UCSD-AML1 (cell line): ENCODE results near the gene TMPRSS9.
"Not testable (repeated sequence)": the region's sequence is repeated elsewhere in the genome, so short reads cannot be mapped to it uniquely, and the experiment has no call there.

ENCODE experiments used
- DNase-seq: peaks from one replicate; lab custom pipeline; 2025; ENCODE audit not compliant: unreplicated experiment; lab: John Stamatoyannopoulos, UW

TMPRSS9 gene

DNA sequence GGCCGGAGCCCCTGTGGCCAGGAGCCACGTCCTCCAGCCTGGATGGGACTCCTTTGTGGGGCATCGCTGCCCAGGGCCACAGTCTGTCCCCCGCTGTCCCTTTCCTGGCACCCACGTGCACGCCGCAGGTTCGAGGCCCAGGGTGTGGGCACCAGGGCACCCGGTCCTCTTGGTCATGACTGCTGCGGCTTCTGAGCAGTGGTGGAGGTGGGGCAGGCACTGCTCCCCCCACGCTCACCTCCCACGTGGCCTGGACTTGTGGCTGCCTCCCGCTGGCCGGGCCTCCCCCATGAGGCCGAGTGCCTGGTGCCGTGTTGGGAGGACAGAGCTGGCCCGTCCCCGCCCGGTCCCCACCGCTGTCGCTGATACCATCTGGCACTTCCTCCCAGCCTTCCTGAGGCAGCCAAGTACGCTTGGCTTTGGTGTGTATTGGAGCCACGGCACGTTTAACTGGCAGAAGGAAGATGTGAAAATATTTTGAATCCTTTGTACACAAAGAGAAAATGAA is 18.8 kb upstream of the TMPRSS9 start:
- DNase-seq = peak; percentile 72

DNA sequence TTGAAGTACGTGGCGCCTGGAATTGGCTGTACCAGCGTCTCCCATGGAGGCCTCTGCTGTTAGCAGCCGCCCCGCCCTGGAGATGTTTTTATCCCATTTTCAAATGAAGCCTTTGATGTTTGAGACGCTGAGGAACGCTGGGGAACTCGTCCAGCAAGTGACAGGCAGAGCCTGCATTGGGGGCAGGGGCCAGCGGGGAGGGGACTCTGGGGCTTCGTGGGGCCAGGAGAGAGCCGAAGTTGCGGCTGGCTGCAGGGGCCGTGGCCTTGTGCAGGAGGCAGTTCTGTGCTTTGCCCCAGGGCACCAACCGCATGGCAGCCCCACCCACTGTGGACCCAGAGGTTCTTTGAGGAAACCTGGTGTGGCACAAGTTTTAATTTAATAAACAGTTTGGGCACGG is 18.1 kb upstream of the TMPRSS9 start:
- no peak for DNase-seq

DNA sequence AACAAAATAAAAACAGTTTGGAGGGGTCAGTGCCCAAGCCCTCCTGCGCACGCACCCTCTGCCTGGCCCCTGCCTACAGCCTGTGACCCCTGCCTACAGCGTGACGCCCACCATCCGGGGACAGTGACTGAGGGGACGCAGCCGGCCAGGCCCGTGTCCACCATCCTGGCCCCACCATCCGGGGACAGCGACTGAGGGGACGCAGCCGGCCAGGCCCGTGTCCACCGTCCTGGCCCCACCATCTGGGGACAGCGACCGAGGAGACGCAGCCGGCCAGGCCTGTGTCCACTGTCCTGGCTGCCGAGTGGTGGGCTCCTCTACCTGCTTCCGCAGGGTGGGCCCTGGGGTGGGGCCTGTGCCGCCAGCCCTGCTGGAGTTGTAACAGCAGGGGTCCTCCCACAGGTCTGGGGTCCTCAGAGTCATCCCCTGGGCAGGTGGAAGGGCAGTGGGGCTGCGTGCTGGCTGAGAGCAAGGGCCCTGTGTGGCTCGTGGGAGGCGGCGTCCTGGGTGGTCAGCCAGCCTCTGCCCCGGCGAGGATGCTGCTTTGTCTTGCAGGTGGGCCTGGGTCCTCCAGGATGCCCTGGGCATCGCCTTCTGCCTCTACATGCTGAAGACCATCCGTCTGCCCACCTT is 17.3 kb upstream of the TMPRSS9 start:
- no peak for DNase-seq

DNA sequence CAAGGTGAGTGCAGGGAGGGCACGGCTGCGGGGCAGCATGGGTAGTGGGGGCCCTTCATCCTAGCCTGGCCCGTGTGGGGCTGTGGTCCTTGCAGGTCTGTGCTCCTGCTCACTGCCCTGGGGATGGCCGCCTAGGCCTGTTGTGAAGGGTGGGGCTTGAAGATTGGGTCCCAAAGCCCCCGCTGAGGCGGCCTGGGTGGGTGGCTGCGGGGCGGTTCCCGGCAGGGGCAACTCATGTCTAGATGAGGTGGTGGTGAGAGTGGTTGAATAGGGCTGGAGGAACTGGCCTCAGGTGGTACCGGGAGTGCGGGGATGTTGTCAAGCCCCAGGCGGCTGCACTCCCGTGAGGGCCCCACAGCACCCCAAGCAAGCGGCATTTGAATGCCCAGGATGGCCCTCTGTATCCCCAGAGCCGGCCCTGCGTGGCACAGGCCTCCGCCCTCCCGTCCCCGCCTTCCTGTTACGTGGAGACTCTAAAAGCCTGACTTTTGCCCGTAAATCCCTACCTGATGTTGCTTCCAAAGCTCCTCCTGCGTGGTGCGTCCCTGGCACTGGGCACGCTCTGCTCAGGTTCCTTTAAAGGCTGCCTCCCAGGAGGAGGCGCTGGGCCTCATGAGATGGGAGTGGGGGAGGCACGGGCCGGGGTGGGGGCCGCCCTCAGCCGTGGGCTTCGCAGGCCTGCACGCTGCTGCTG is 16.6 kb upstream of the TMPRSS9 start:
- no peak for DNase-seq

DNA sequence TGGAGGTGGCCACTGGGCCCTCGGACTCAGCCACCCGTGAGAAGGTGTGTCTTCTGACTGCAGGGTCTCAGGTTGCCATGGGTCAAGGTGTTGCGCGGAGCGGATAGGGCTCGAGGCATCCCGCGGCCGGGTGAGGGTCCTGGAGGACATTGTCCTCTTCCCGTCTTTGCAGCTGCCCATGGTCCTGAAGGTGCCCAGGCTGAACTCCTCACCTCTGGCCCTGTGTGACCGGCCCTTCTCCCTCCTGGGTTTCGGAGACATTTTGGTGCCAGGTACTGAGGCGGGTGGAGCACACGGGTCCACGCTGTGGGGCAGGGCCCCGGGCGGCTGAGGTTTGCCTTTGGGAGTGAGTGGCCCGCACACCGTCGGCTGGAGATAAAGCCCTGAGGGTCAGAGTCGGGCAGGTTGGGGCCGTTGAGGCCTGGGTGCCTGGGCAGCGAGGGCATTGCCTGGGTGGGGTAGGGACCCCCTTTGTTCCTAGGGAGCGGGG is 15.6 kb upstream of the TMPRSS9 start:
- no peak for DNase-seq

- DNase-seq = no peak
Measured at GRCh38 chr19:2345076-2345475, 15.0 kb upstream of the TMPRSS9 start.

DNA sequence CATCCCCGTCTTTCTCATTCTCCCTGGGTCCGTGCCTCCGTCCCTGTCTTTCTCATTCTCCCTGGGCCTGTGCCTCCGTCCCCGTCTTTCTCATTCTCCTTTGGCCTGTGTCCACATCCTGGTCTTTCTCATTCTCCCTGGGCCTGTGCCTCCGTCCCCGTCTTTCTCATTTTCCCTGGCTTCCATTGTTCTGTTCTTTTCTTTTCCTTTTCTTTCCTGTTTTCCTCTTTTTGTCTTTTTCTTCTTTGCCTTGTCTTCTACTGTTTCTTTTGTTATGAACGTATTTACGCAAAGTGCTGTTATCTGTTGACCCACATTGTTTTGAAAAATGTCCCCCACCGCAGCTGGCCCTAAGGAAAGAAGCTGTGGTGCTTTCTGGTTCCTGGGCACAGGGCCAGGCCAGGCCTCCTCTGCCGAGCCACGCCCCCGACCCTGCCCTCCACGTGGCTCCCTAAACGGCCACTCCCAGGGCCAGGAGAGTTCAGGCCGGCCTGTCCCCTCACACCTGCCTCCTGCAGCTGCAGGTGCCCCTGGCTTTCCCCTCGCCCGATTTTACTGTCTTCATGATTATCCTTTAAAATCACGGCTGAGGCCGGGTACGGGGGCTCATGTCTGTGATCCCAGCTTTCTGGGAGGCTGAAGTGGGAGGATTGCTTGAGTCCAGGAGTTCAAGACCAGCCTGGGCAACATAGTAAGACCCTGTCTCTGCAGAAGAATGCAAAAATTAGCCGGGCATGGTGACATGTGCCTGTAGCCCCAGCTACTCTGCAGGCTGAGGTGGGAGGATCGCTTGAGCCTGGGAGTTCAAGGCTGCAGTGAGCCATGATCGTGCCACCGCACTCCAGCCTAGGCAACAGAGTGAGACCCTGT is 14.0 kb upstream of the TMPRSS9 start:
- no peak for DNase-seq

DNA sequence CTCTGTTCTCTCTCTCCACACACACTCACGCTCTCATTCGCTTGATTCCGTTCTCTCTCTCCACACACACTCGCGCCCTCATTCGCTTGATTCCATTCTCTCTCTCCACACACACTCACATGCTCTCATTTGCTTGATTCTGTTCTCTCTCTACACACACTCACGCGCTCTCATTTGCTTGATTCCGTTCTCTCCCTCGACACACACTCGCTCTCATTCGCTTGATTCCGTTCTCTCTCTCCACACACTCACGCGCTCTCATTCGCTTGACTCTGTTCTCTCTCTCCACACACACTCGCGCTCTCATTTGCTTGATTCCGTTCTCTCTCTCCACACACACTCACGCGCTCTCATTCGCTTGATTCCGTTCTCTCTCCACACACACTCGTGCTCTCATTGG is 10.2 kb upstream of the TMPRSS9 start:
- DNase-seq = not testable (repeated sequence)

DNA sequence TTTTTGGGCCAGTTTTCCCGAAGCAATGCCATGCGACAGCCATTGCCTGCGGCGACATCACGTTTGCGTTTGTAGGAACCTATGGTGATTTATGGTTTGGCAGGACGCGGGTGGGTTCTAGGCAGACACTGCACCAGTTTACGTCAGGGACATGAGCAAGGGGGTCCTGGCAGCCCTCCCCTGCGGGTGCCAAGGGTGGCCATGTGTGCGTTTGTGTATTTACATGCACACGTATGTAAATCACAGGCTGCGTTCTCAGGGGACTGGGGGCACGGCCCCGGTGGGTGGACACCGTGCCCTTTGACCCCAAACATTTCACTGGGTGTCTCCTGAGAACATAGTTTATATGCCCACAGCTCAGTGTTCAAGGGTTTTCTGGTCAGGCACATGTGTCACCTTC is 9.4 kb upstream of the TMPRSS9 start:
- no peak for DNase-seq

DNA sequence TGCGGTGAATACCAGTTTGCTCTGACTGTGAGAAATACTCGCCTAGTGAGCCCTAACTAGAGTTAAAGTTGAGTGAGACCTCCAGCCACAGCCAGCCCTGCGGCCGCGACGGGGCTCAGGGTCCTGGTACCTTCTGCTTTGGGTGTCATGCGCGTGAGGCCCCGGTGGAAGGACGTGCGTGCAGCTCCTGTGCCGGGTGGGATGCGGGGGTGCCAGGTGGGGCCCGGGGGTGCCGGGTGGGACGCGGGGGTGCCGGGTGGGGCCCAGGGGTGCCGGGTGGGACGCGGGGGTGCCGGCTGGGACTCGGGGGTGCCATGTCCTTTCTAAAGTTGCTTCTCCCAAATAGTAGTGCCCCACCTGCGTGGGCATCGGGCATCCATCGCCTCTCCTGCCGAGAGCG is 8.5 kb upstream of the TMPRSS9 start:
- DNase-seq = no peak

- DNase-seq = no peak
Measured at GRCh38 chr19:2352121-2352520, 7.9 kb upstream of the TMPRSS9 start.

- DNase-seq = no peak
Measured at GRCh38 chr19:2353159-2353886, 6.7 kb upstream of the TMPRSS9 start.

GRCh38 chr19:2353887-2354592 is 6.0 kb upstream of the TMPRSS9 start:
- DNase-seq = no peak

GRCh38 chr19:2354670-2355069 is 5.4 kb upstream of the TMPRSS9 start:
- no peak for DNase-seq

DNA sequence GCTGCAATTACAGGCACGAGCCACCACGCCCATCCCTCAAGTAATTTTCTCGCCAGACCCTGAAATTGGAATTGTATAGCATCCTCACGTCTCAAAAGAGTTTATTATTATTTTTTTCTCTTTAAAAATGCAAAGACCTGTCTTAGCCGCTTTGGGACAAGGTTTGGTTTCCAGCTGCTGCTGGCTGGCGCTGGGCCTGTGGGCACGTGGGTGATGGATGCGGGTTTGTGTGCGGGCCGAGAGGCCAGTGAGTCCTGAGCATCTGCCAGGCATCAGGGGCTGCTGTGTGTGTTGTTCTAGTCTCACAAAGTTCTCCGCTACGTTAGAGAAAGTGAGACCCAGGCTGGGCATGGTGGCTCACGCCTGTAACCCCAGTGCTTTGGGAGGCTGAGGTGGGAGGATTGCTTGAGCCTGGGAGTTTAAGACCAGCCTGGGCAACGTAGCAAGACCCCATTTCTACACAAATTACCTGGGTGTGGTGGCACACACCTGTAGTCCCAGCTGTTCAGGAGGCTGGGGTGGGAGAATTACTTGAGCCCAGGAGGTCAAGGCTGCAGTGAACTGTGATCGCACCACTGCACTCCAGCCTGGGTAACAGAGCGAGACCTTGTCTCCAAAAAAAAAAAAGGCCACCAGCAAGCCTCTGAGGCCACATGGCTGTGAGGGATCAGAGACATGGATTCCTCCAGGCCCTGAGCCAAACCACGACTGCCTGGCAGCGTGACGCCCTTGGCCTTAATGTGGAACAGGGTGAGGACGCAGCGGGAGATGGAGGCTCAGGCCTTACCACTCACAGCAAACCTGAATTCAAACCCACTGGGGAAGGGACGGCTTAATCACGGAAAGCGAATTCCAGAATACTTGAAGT is 4.7 kb upstream of the TMPRSS9 start:
- no peak for DNase-seq

DNA sequence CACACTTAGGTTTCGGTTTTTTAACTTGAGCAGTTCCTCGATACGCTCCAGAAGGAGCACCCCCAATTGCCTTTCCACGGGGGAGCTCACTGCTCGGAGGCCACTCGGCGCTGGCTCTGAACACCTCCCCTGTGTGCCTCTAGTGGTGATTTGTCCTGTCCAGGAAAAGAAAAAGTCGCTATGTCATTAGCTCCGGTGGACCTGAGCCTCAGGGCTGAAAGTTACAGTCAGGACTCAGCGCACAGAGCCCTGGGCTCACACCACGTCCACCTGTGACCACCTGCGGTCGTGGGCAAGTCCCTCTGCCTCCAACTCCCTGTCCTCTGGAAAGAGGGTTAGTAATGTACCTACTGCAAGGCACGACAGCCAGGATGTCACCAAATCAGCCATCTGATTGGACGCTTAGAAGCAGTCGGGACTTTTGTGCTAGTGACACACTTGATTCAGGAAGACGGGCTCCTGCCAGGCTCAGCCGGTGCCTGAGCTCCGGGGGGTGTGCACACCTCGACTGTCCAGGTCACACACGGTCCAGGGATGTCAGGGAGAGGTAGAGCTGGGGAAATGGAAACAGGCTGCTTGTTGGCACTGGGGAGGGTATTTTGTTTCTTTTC is 3.9 kb upstream of the TMPRSS9 start:
- DNase-seq = no peak

GRCh38 chr19:2357279-2358206 is 2.5 kb upstream of the TMPRSS9 start:
- DNase-seq = no peak
